Gastroesophageal sphincter (tissue), 3 donors: ENCODE data around the gene VGLL2.

Experiments used
- EP300 ChIP-seq: sonication (generic); formaldehyde crosslinking; IDR thresholded peaks from one replicate; pipeline ENCODE4 v1.6.1; 2017; ENCODE audit warnings: antibody characterized with exemption, mild to moderate bottlenecking
- POLR2A ChIP-seq, 2 donors: fragments of 450-650 bp; IDR thresholded peaks; one replicate each; pipeline ENCODE4 v1.6.1; 2017; ENCODE audit warnings: antibody characterized with exemption in 2 of 2, mild to moderate bottlenecking in 2 of 2, moderate library complexity in 1 of 2
- POLR2AphosphoS5 ChIP-seq: sonication (generic); formaldehyde crosslinking; IDR thresholded peaks from one replicate; pipeline ENCODE4 v1.6.1; 2017; ENCODE audit warnings: antibody characterized with exemption
- TF ChIP-seq, protein P1 (sequence below), 4 experiments: fragments of 200-600 bp in 2 of 4; fragments of 450-650 bp in 2 of 4; sonication (generic) in 1 of 4; IDR thresholded peaks; one replicate each; pipeline ENCODE4 v1.5.1; 2017 to 2019; ENCODE audit warnings: antibody characterized with exemption in 4 of 4, mild to moderate bottlenecking in 2 of 4, moderate library complexity in 2 of 4

DNA sequence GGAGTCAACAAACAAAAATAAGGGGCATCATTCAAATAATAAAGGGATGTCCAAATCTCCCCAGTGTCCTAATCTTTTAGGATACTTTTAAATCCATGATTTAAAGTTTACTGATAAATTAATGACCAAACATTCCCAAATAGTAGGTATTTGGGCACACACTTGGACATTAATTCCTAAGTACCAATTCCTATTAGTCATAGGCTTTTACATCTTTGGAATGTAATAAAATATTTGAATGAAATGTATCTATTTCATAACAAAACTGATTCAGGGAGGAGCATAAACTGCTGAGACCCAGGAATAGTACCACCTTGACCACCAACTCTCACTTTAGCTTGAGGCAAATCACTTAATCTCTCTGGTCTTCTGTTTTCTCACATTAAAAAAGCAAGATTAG lies 44.3 kb downstream of the VGLL2 start:
- TF ChIP-seq, protein P1, sequence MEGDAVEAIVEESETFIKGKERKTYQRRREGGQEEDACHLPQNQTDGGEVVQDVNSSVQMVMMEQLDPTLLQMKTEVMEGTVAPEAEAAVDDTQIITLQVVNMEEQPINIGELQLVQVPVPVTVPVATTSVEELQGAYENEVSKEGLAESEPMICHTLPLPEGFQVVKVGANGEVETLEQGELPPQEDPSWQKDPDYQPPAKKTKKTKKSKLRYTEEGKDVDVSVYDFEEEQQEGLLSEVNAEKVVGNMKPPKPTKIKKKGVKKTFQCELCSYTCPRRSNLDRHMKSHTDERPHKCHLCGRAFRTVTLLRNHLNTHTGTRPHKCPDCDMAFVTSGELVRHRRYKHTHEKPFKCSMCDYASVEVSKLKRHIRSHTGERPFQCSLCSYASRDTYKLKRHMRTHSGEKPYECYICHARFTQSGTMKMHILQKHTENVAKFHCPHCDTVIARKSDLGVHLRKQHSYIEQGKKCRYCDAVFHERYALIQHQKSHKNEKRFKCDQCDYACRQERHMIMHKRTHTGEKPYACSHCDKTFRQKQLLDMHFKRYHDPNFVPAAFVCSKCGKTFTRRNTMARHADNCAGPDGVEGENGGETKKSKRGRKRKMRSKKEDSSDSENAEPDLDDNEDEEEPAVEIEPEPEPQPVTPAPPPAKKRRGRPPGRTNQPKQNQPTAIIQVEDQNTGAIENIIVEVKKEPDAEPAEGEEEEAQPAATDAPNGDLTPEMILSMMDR (IDR thresholded peaks at IDR 0.05), result no peak
- TF ChIP-seq POLR2AphosphoS5, result no peak
- no peak for TF ChIP-seq POLR2A (IDR thresholded peaks at IDR 0.05)
- no peak for TF ChIP-seq EP300
